ENCODE measurements around the gene GOLGA8F. TPM values are rescaled to one million over a fixed set of nuclear protein-coding genes. Genes with fewer than 3 reads are reported as not detected.

Gene GOLGA8F
- total and polyA plus RNA-seq, 5 donors from 2014 or later = not detected

Other genes with a start within 250 kb of the GOLGA8F start
- 69.0 TPM for gene HERC2, start 56.5 kb upstream of the GOLGA8F start, total RNA-seq
- gene HERC2, start 56.5 kb upstream of the GOLGA8F start, polyA plus RNA-seq = 10 to 100 TPM in 2 of 4 donors, 1 to 10 TPM in 2; 8.2 to 13.2 (median 10.0) TPM
- not detected for gene GOLGA6L24, start 20.6 kb upstream of the GOLGA8F start, total RNA-seq
- gene GOLGA6L24, start 20.6 kb upstream of the GOLGA8F start, polyA plus RNA-seq = not detected
- gene GOLGA8G, start 154.3 kb downstream of the GOLGA8F start, total RNA-seq = not detected
- gene GOLGA8G, start 154.3 kb downstream of the GOLGA8F start, polyA plus RNA-seq = not detected
- not detected for gene GOLGA6L25, start 174.9 kb downstream of the GOLGA8F start, total RNA-seq
- not detected for gene GOLGA6L25, start 174.9 kb downstream of the GOLGA8F start, polyA plus RNA-seq

Data from CD4-positive, CD25-positive, alpha-beta regulatory T cell (primary cell).